OCI-LY1 (cell line): ENCODE results near the gene LTBP1.

Experiments used
- H2AFZ ChIP-seq: fragments of 200-600 bp; sonication (generic), shearing (Covaris generic); 2 replicates; pipeline ENCODE4 v1.6.0; 2014; ENCODE audit warnings: antibody characterized with exemption, mild to moderate bottlenecking, low read length
- H3F3A ChIP-seq: fragments of 200-600 bp; sonication (generic), shearing (Covaris generic); 2 replicates; pipeline ENCODE4 v1.6.0; 2014; ENCODE audit warnings: mild to moderate bottlenecking, antibody characterized with exemption, low read length, moderate library complexity; ENCODE audit not compliant: insufficient read depth
- H3K27ac ChIP-seq: fragments of 200-600 bp; sonication (generic); 2 replicates; pipeline ENCODE4 v1.5.1; 2014; ENCODE audit warnings: low read length, mixed run types, mild to moderate bottlenecking, low read depth; ENCODE audit not compliant: poor library complexity, severe bottlenecking
- H3K27me3 ChIP-seq: fragments of 200-600 bp; sonication (generic); 2 replicates; pipeline ENCODE4 v1.6.0; 2014; ENCODE audit warnings: antibody characterized with exemption, mild to moderate bottlenecking, low read length, moderate library complexity; ENCODE audit not compliant: insufficient read depth
- H3K36me3 ChIP-seq: fragments of 200-600 bp; sonication (generic); 2 replicates; pipeline ENCODE4 v1.6.1; 2014; ENCODE audit warnings: mild to moderate bottlenecking, antibody characterized with exemption, low read length, moderate library complexity, mixed read lengths; ENCODE audit not compliant: insufficient read depth
- H3K4me1 ChIP-seq: fragments of 200-600 bp; sonication (generic); 2 replicates; pipeline ENCODE4 v1.5.1; 2014; ENCODE audit warnings: mild to moderate bottlenecking, low read length, moderate library complexity; ENCODE audit not compliant: insufficient read depth, severe bottlenecking
- H3K4me2 ChIP-seq: fragments of 200-600 bp; sonication (generic), shearing (Covaris generic); 2 replicates; pipeline ENCODE4 v1.6.1; 2014; ENCODE audit warnings: low read length
- H3K4me3 ChIP-seq: fragments of 200-600 bp; sonication (generic); 2 replicates; pipeline ENCODE4 v1.5.1; 2014; ENCODE audit warnings: low read length, low read depth, mild to moderate bottlenecking, mixed read lengths; ENCODE audit not compliant: poor library complexity, severe bottlenecking
- H3K79me2 ChIP-seq: fragments of 200-600 bp; shearing (Covaris generic); 2 replicates; pipeline ENCODE4 v1.6.1; 2016; ENCODE audit warnings: mixed run types, low read length, mixed read lengths; ENCODE audit not compliant: insufficient read depth
- H3K9ac ChIP-seq: fragments of 200-600 bp; sonication (generic), shearing (Covaris generic); 2 replicates; pipeline ENCODE4 v1.6.1; 2014; ENCODE audit warnings: mild to moderate bottlenecking, low read length, mixed read lengths
- H3K9me2 ChIP-seq: fragments of 200-600 bp; sonication (generic), shearing (Covaris generic); 2 replicates; pipeline ENCODE4 v1.6.1; 2014; ENCODE audit warnings: low read depth, mild to moderate bottlenecking, low read length, mixed read lengths
- H3K9me3 ChIP-seq: fragments of 200-600 bp; shearing (Covaris generic); 2 replicates; pipeline ENCODE4 v1.6.1; 2014; ENCODE audit warnings: low read length, mixed read lengths
- H4K20me1 ChIP-seq: fragments of 200-600 bp; sonication (generic), shearing (Covaris generic); 2 replicates; pipeline ENCODE4 v1.6.0; 2016; ENCODE audit warnings: mild to moderate bottlenecking, low read length; ENCODE audit not compliant: insufficient read depth
- EZH2 ChIP-seq: fragments of 200-600 bp; sonication (generic), shearing (Covaris generic); IDR thresholded peaks from 2 replicates; pipeline ENCODE4 v1.8.0; 2017; ENCODE audit warnings: borderline replicate concordance, mixed run types, mild to moderate bottlenecking, antibody characterized with exemption, low read length, moderate library complexity, mixed read lengths
- TF ChIP-seq, protein P1 (sequence below): fragments of 200-600 bp; sonication (generic), shearing (Covaris generic); IDR thresholded peaks from 2 replicates; pipeline ENCODE4 v1.5.1; 2017; ENCODE audit warnings: mild to moderate bottlenecking, antibody characterized with exemption, low read length, moderate library complexity, mixed read lengths

LTBP1 gene

GRCh38 chr2:33133454-33133952 lies 186.8 kb downstream of the LTBP1 start:
- H3K4me3 ChIP-seq, result no peak overlapping the region
- no peaks in the 10 kb centered on the region for H3K9me2 ChIP-seq
- TF ChIP-seq EZH2, result no peak
- TF ChIP-seq, protein P1, sequence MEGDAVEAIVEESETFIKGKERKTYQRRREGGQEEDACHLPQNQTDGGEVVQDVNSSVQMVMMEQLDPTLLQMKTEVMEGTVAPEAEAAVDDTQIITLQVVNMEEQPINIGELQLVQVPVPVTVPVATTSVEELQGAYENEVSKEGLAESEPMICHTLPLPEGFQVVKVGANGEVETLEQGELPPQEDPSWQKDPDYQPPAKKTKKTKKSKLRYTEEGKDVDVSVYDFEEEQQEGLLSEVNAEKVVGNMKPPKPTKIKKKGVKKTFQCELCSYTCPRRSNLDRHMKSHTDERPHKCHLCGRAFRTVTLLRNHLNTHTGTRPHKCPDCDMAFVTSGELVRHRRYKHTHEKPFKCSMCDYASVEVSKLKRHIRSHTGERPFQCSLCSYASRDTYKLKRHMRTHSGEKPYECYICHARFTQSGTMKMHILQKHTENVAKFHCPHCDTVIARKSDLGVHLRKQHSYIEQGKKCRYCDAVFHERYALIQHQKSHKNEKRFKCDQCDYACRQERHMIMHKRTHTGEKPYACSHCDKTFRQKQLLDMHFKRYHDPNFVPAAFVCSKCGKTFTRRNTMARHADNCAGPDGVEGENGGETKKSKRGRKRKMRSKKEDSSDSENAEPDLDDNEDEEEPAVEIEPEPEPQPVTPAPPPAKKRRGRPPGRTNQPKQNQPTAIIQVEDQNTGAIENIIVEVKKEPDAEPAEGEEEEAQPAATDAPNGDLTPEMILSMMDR, result no peak
- no peaks in the 10 kb centered on the region for H4K20me1 ChIP-seq
- no peak overlapping the region for H2AFZ ChIP-seq
- no peaks in the 10 kb centered on the region for H3K79me2 ChIP-seq
- H3K36me3 ChIP-seq, result peaks cover 83% of the 10 kb centered on the region
- H3K9me3 ChIP-seq, result no peaks in the 10 kb centered on the region
- no peaks in the 10 kb centered on the region for H3F3A ChIP-seq
- no peak overlapping the region for H3K4me2 ChIP-seq
- peak overlapping the region; percentile 29 for H3K27ac ChIP-seq
- H3K27me3 ChIP-seq, result no peaks in the 10 kb centered on the region
- H3K9ac ChIP-seq, result no peak overlapping the region
- H3K4me1 ChIP-seq, result peaks cover 46% of the 10 kb centered on the region

- no peaks in the 10 kb centered on the region for H3K9me2 ChIP-seq
- H3K4me1 ChIP-seq, result peaks cover 44% of the 10 kb centered on the region
- no peak overlapping the region for H2AFZ ChIP-seq
- peaks cover 80% of the 10 kb centered on the region for H3K36me3 ChIP-seq
- no peaks in the 10 kb centered on the region for H3K9me3 ChIP-seq
- H3K79me2 ChIP-seq, result no peaks in the 10 kb centered on the region
- no peak overlapping the region for H3K4me2 ChIP-seq
- H3K9ac ChIP-seq, result no peak overlapping the region
- no peak overlapping the region for H3K4me3 ChIP-seq
- peak overlapping the region; percentile 29 for H3K27ac ChIP-seq
- H3K27me3 ChIP-seq, result no peaks in the 10 kb centered on the region
- no peaks in the 10 kb centered on the region for H3F3A ChIP-seq
- no peak for TF ChIP-seq EZH2
- TF ChIP-seq, protein P1, result no peak
- H4K20me1 ChIP-seq, result no peaks in the 10 kb centered on the region
These were observed 187.5 kb downstream of the LTBP1 start for GRCh38 chr2:33134086-33134771.

DNA sequence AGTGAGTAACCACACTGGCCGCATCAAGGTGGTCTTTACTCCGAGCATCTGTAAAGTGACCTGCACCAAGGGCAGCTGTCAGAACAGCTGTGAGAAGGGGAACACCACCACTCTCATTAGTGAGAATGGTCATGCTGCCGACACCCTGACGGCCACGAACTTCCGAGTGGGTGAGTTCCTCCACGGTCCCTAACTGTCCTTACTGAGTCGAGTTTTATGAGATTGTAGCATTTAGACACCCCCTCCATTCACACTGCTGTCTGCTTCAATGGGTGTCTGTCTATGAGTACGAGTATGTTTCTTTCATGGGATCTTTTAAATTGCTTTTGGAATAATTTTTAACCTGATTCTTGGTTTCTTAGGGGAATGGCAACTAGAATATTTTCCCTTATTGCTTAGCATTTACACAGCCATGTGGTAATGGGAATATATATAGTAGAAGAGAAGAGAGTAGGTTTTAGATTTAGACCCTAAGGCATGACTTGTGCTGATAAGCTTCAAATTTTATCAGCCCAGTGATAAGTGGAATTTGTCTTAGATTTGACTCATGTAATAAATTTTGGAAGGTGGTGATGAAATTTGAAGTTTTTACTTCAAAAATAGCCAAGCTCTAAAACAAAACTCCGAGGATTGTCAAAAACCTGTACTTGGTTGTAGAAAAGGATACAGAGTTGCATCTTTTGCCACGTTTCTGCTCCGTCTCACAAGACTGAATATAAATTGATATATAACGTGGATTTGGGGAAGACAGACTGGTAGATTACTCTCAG lies 188.2 kb downstream of the LTBP1 start:
- Histone ChIP-seq H3K36me3 (peaks cover 83% of the 10 kb centered on the region), H4K20me1 (no peaks in the 10 kb centered on the region), H3K9me2 (no peaks in the 10 kb centered on the region), H3K9ac (no peak overlapping the region), H2AFZ (no peak overlapping the region), H3K4me1 (peaks cover 41% of the 10 kb centered on the region), H3F3A (no peaks in the 10 kb centered on the region), H3K4me2 (no peak overlapping the region), H3K4me3 (no peak overlapping the region), H3K9me3 (no peaks in the 10 kb centered on the region), H3K27me3 (no peaks in the 10 kb centered on the region), H3K79me2 (no peaks in the 10 kb centered on the region), H3K27ac (no peak overlapping the region)
- TF ChIP-seq, protein P1, result no peak
- TF ChIP-seq EZH2, result no peak
